Nephron progenitor cell (in vitro differentiated cells): ENCODE results near the gene KCNAB3.

Experiments
- DNase-seq: peaks from one replicate; pipeline ENCODE4 v3.0.0; 2021
- H3K27ac Mint-ChIP-seq: 2 replicates; pipeline ENCODE4 v1.8.0; 2021; ENCODE audit warnings: mild to moderate bottlenecking, moderate library complexity, mixed read lengths
- H3K27me3 Mint-ChIP-seq: 2 replicates; pipeline ENCODE4 v1.8.0; 2021; ENCODE audit warnings: mild to moderate bottlenecking, low read depth, mixed read lengths; ENCODE audit not compliant: poor library complexity
- H3K36me3 Mint-ChIP-seq: 2 replicates; pipeline ENCODE4 v1.8.0; 2021; ENCODE audit warnings: low read depth, mixed read lengths
- H3K4me1 Mint-ChIP-seq: 2 replicates; pipeline ENCODE4 v1.8.0; 2021; ENCODE audit warnings: mixed read lengths
- H3K4me3 Mint-ChIP-seq: 2 replicates; pipeline ENCODE4 v1.8.0; 2021; ENCODE audit warnings: mild to moderate bottlenecking, moderate library complexity, mixed read lengths
- H3K9me3 Mint-ChIP-seq: 2 replicates; pipeline ENCODE4 v1.8.0; 2021; ENCODE audit warnings: mild to moderate bottlenecking, moderate library complexity, mixed read lengths
- CTCF ChIP-seq: fragments of 200-600 bp; sonication (generic); IDR thresholded peaks from 2 replicates; pipeline ENCODE4 v1.5.0; 2021; ENCODE audit warnings: antibody characterized with exemption

Gene KCNAB3

GRCh38 chr17:7882629-7883028, 47.0 kb downstream of the KCNAB3 start:
- H3K27ac Mint-ChIP-seq = no peak overlapping the region
- no peaks in the 10 kb centered on the region for H3K27me3 Mint-ChIP-seq
- H3K9me3 Mint-ChIP-seq = no peaks in the 10 kb centered on the region
- H3K4me1 Mint-ChIP-seq = peaks cover 5% of the 10 kb centered on the region
- no peak overlapping the region for H3K4me3 Mint-ChIP-seq
- no peak for DNase-seq
- peaks cover under 1% of the 10 kb centered on the region for H3K36me3 Mint-ChIP-seq
- no peak for TF ChIP-seq CTCF

GRCh38 chr17:7882068-7882467, 47.6 kb downstream of the KCNAB3 start:
- no peaks in the 10 kb centered on the region for H3K27me3 Mint-ChIP-seq

GRCh38 chr17:7881276-7882054, 48.2 kb downstream of the KCNAB3 start:
- Mint-ChIP-seq H3K9me3 (no peaks in the 10 kb centered on the region), H3K27ac (no peak overlapping the region), H3K4me3 (no peak overlapping the region), H3K4me1 (peaks cover 5% of the 10 kb centered on the region), H3K36me3 (peaks cover 8% of the 10 kb centered on the region), H3K27me3 (no peaks in the 10 kb centered on the region)
- no peak for TF ChIP-seq CTCF
- no peak for DNase-seq

More at GRCh38 chr17:7882068-7882467, 47.6 kb downstream of the KCNAB3 start:
- Mint-ChIP-seq H3K36me3 (peaks cover 4% of the 10 kb centered on the region), H3K4me3 (no peak overlapping the region), H3K9me3 (no peaks in the 10 kb centered on the region), H3K4me1 (peaks cover 5% of the 10 kb centered on the region), H3K27ac (no peak overlapping the region)
- no peak for DNase-seq
- no peak for TF ChIP-seq CTCF

- Mint-ChIP-seq H3K4me3 (no peak overlapping the region), H3K36me3 (peaks cover 19% of the 10 kb centered on the region), H3K27me3 (no peaks in the 10 kb centered on the region), H3K27ac (no peak overlapping the region), H3K4me1 (peaks cover 5% of the 10 kb centered on the region), H3K9me3 (no peaks in the 10 kb centered on the region)
- DNase-seq = no peak
- TF ChIP-seq CTCF = no peak
Measured at GRCh38 chr17:7880076-7880868, 49.4 kb downstream of the KCNAB3 start.

- no peak overlapping the region for H3K4me3 Mint-ChIP-seq
- no peak for TF ChIP-seq CTCF
- no peaks in the 10 kb centered on the region for H3K9me3 Mint-ChIP-seq
- no peak for DNase-seq
- H3K27me3 Mint-ChIP-seq = no peaks in the 10 kb centered on the region
- peaks cover 32% of the 10 kb centered on the region for H3K36me3 Mint-ChIP-seq
- no peaks in the 10 kb centered on the region for H3K4me1 Mint-ChIP-seq
- H3K27ac Mint-ChIP-seq = no peak overlapping the region
Measured at GRCh38 chr17:7878234-7878633, 51.4 kb downstream of the KCNAB3 start.
